Liver (tissue), 3 donors: ENCODE results near the gene DNAJB13.

Source experiments
- ATF3 ChIP-seq: IDR thresholded peaks from 2 replicates; pipeline ENCODE4 v1.6.1; 2016; ENCODE audit warnings: antibody characterized with exemption
- CTCF ChIP-seq: fragments of 150-350 bp; IDR thresholded peaks from 2 replicates; pipeline ENCODE4 v1.5.1; 2017; ENCODE audit warnings: improper control_type of control experiment, low read depth, low read length; ENCODE audit not compliant: missing input control
- EGR1 ChIP-seq, 2 donors: IDR thresholded peaks; 2 replicates each; pipeline ENCODE4 v1.6.1; 2016 to 2018; ENCODE audit warnings: antibody characterized with exemption in 2 of 2, low read depth in 2 of 2
- FOXA1 ChIP-seq: IDR thresholded peaks from 2 replicates; pipeline ENCODE4 v1.6.1; 2016; ENCODE audit warnings: antibody characterized with exemption
- MAX ChIP-seq: IDR thresholded peaks from 2 replicates; pipeline ENCODE4 v1.6.1; 2016; ENCODE audit warnings: antibody characterized with exemption
- RAD21 ChIP-seq, 2 donors: IDR thresholded peaks; 2 replicates each; pipeline ENCODE4 v1.6.1; 2016; ENCODE audit warnings: antibody characterized with exemption in 2 of 2, mild to moderate bottlenecking in 2 of 2
- REST ChIP-seq: IDR thresholded peaks from 2 replicates; pipeline ENCODE4 v1.6.1; 2016; ENCODE audit warnings: antibody characterized with exemption, mild to moderate bottlenecking
- SP1 ChIP-seq: IDR thresholded peaks from 2 replicates; pipeline ENCODE4 v1.6.1; 2018; ENCODE audit warnings: antibody characterized with exemption, mild to moderate bottlenecking
- TAF1 ChIP-seq: conservative IDR thresholded peaks from 2 replicates; pipeline ENCODE4 v1.6.1; 2016; ENCODE audit warnings: antibody characterized with exemption, mild to moderate bottlenecking
- YY1 ChIP-seq: IDR thresholded peaks from 2 replicates; pipeline ENCODE4 v1.6.1; 2016; ENCODE audit warnings: antibody characterized with exemption, mild to moderate bottlenecking
- donor health status: healthy.
- donor health status: healthy.

- TF ChIP-seq ATF3 (no peak), MAX (no peak), CTCF (no peak), EGR1 (IDR thresholded peaks at IDR 0.05; ENCODE audit: low read depth in 2 of 2) (no peak), TAF1 (no peak), RAD21 (IDR thresholded peaks at IDR 0.05) (no peak), FOXA1 (no peak), REST (no peak), SP1 (no peak), YY1 (no peak)
Observed at GRCh38 chr11:73940801-73941570, 9.8 kb upstream of the DNAJB13 start.
